NK-92 treated with Interleukin-12 subunit alpha and Interleukin-12 subunit beta, amount 100 ng/mL, for 24 hours (cell line): ENCODE results near the gene DYRK1B.
"Not testable (repeated sequence)": the region's sequence is repeated elsewhere in the genome, so short reads cannot be mapped to it uniquely, and the experiment has no call there.

Source experiments
- DNase-seq: peaks from one replicate; lab custom pipeline; 2025; lab: John Stamatoyannopoulos, UW

The DYRK1B gene

GRCh38 chr19:39809368-39809767 is 24.6 kb downstream of the DYRK1B start:
- no peak for DNase-seq

- not testable (repeated sequence) for DNase-seq
Measured at GRCh38 chr19:39808688-39809087, 25.3 kb downstream of the DYRK1B start.

- no peak for DNase-seq
Measured at GRCh38 chr19:39807846-39808364, 26.1 kb downstream of the DYRK1B start.

GRCh38 chr19:39805104-39805503 is 28.9 kb downstream of the DYRK1B start:
- DNase-seq = no peak

GRCh38 chr19:39802958-39803357 is 31.0 kb downstream of the DYRK1B start:
- no peak for DNase-seq

GRCh38 chr19:39797083-39797482 is 36.9 kb downstream of the DYRK1B start:
- DNase-seq = no peak

- DNase-seq = no peak
Measured at GRCh38 chr19:39796000-39796498, 37.9 kb downstream of the DYRK1B start.

GRCh38 chr19:39795001-39795400 is 39.0 kb downstream of the DYRK1B start:
- peak; percentile 8 for DNase-seq

GRCh38 chr19:39792999-39793546 is 40.9 kb downstream of the DYRK1B start:
- peak; percentile 58 for DNase-seq

- DNase-seq = no peak
Measured at GRCh38 chr19:39788244-39788643, 45.7 kb downstream of the DYRK1B start.

GRCh38 chr19:39780894-39781293 is 53.1 kb downstream of the DYRK1B start:
- DNase-seq = no peak

- DNase-seq = no peak
Measured at GRCh38 chr19:39778763-39779162, 55.2 kb downstream of the DYRK1B start, which contains the start of gene LEUTX. TSS of gene LEUTX (plus strand) at chr19:39778854. CDS start at chr19:39778921, 67 bp downstream.
